Subcutaneous adipose tissue (tissue), 4 donors: Measurements from ENCODE around the gene ATP1B4. TPM values are rescaled to one million over a fixed set of nuclear protein-coding genes. Genes with fewer than 3 reads are reported as not detected.

ENCODE experiments used
- total RNA-seq, 4 donors: library from RNA; depleted of rRNA; stranded (reverse); fragments of >200 nt; gene quantifications; one replicate each; pipeline ENCODE4 v1.1.0, GENCODE V29; 2016
- TF ChIP-seq, protein P1 (sequence below): fragments of 450-650 bp; IDR thresholded peaks from one replicate; pipeline ENCODE4 v1.5.1; 2016; ENCODE audit warnings: low read depth, mild to moderate bottlenecking, control low read depth, antibody characterized with exemption, moderate library complexity

ATP1B4 gene
- total RNA-seq = not detected

- TF ChIP-seq, protein P1, sequence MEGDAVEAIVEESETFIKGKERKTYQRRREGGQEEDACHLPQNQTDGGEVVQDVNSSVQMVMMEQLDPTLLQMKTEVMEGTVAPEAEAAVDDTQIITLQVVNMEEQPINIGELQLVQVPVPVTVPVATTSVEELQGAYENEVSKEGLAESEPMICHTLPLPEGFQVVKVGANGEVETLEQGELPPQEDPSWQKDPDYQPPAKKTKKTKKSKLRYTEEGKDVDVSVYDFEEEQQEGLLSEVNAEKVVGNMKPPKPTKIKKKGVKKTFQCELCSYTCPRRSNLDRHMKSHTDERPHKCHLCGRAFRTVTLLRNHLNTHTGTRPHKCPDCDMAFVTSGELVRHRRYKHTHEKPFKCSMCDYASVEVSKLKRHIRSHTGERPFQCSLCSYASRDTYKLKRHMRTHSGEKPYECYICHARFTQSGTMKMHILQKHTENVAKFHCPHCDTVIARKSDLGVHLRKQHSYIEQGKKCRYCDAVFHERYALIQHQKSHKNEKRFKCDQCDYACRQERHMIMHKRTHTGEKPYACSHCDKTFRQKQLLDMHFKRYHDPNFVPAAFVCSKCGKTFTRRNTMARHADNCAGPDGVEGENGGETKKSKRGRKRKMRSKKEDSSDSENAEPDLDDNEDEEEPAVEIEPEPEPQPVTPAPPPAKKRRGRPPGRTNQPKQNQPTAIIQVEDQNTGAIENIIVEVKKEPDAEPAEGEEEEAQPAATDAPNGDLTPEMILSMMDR = no peak
Measured at GRCh38 chrX:120361764-120362305, at the start of gene ATP1B4. Gene ATP1B4, plus strand, starts transcription at chrX:120362089. Its CDS starts 80 bp downstream, at chrX:120362169.

DNA sequence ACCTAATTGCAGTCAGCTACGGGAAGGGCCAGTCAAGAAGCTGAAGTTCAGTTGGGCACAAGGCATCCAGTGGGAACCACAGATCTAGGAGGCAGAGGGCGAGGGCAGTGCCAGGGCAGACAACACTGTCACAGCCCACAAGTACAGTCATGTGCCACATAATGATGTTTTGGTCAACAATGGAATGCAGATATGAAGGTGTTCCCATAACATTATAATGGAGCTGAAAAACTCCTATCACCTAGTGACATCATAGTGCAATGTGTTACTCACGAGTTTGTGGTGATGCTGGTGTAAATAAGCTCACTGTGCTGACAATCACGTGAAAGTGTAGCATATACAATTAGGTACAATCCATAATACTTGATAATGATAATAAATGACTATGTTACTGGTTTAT lies 46.1 kb upstream of the ATP1B4 start:
- TF ChIP-seq, protein P1 = no peak

GRCh38 chrX:120316587-120317283 lies 45.2 kb upstream of the ATP1B4 start:
- TF ChIP-seq, protein P1 = no peak

- TF ChIP-seq, protein P1 = no peak
Measured at GRCh38 chrX:120318411-120318810, 43.5 kb upstream of the ATP1B4 start.

- TF ChIP-seq, protein P1 = no peak
Measured at GRCh38 chrX:120321520-120322281, 40.2 kb upstream of the ATP1B4 start.

DNA sequence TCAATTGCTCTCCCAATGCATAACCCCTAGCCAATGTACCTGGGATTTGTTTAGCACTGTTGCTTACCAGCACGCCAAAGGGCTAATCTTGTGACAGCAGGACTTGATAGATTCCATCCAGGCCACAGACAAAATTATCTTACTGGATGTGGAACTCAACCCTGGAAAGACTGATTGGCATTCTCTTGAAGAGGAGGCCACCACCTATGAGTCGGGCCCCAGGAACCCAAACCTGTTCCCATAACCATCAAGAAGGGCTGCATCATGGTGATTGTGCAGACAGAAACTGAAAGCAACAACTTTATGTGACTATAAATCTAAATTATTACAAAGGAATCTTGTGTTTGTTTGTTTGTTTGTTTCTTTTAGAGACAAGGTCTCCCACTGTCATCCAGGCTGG lies 30.8 kb upstream of the ATP1B4 start:
- TF ChIP-seq, protein P1 = no peak

- TF ChIP-seq, protein P1 = no peak
Measured at GRCh38 chrX:120332394-120332793, 29.5 kb upstream of the ATP1B4 start.
